GM10248 (cell line): Measurements from ENCODE around the gene NR4A1.

Experiments
- CTCF ChIA-PET: fragments of 300-600 bp; sonication (Branson Sonifier 250); formaldehyde crosslinking; extraction: SDS; loops from one replicate; lab custom pipeline; 2021; ENCODE audit warnings: antibody characterized with exemption; lab: Yijun Ruan, JAX
- POLR2A ChIA-PET: fragments of 350-650 bp; sonication (Branson Sonifier 250); formaldehyde crosslinking; extraction: SDS; loops from one replicate; lab custom pipeline; 2020; ENCODE audit warnings: antibody characterized with exemption; lab: Yijun Ruan, JAX
- DNase-seq: peaks from one replicate; pipeline ENCODE4 v3.0.0; 2012; ENCODE audit errors: extremely low spot score
- TF ChIP-seq, protein P1 (sequence below): IDR thresholded peaks from 2 replicates; pipeline ENCODE4 v1.5.1; 2012; ENCODE audit warnings: mild to moderate bottlenecking, low read depth; ENCODE audit errors: extremely low read depth, missing control alignments, control extremely low read depth

Gene NR4A1

DNA sequence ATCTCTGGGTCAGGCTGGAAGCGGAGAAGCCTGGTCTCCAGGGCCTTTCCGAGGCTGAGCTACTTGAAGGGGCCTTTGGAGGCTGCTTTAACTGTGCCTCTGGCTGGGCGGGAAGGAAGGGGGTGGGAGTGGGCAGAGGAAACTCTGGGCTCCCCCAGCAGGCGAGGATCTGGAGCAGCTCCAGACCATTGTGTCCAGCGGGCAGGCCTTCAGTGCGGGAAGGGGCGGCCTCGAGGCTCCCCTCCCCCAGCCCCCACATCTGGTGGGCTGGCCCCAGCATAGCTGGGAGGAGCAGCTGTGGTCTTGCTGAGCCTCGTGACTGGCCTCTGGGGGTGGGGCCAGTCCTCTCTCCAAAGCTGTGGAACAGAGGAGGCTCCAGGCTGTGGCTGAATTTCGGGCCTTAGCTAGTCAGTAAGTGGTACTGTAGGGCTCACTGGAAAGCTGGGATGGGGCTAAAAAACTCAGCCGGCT is 41.1 kb upstream of the NR4A1 start:
- no peak for DNase-seq
- TF ChIP-seq, protein P1, sequence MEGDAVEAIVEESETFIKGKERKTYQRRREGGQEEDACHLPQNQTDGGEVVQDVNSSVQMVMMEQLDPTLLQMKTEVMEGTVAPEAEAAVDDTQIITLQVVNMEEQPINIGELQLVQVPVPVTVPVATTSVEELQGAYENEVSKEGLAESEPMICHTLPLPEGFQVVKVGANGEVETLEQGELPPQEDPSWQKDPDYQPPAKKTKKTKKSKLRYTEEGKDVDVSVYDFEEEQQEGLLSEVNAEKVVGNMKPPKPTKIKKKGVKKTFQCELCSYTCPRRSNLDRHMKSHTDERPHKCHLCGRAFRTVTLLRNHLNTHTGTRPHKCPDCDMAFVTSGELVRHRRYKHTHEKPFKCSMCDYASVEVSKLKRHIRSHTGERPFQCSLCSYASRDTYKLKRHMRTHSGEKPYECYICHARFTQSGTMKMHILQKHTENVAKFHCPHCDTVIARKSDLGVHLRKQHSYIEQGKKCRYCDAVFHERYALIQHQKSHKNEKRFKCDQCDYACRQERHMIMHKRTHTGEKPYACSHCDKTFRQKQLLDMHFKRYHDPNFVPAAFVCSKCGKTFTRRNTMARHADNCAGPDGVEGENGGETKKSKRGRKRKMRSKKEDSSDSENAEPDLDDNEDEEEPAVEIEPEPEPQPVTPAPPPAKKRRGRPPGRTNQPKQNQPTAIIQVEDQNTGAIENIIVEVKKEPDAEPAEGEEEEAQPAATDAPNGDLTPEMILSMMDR = no peak
- CTCF ChIA-PET = interaction anchor here (0.7 to 32.6 kb wide), 5 partner anchors 12 to 106 kb away, joined by 3 to 870 read pairs (median 4); no protein-coding TSS in a partner anchor
- POLR2A ChIA-PET = interaction anchor here (0.6 kb wide), 1 partner anchor 13 kb away, joined by 5 read pairs; no protein-coding TSS in a partner anchor

DNA sequence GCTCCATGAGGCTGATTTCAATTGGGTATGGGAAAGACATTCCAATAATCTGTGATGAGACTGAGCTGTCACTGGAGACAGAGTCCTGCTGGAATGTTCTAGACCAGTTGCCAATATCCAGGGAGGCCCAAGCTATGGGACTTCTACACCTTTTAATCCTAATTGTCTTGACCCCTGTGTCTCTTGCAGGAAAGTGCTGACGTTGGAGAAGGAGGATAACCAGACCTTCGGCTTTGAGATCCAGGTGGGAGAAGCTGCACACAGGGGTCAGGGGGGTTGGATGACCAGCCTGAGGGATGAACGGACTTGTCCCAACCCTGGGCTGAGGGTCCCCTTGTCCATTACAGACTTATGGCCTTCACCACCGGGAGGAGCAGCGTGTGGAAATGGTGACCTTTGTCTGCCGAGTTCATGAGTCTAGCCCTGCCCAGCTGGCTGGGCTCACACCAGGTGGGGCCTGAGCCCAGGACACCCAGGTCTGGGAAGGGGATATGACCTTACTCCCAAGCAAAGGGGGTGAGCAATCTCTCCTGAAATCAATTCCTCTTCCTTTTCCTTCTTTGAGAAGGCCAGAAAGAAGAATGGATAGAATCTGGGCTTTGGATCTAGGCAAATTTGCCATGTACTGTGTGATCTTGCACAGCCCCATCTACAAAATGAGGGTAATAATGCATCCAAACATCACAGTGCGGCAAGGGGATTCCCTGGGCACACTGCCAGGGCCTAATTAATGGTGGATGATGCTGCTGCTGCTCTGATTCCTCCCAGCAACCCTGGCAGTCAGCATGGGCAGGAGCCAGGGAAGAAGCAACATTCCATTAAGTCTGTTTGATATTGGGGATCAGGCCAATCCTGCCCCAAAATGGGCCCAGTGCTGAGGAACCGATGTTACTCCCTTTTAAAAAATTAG is 40.3 kb upstream of the NR4A1 start:
- ChIA-PET POLR2A (no interaction called here), CTCF (interaction anchor here (0.9 to 32.6 kb wide), 5 partner anchors 8 to 107 kb away, joined by 3 to 870 read pairs (median 8); partner anchors contain the start of gene TAMALIN)
- TF ChIP-seq, protein P1 = no peak
- no peak for DNase-seq

DNA sequence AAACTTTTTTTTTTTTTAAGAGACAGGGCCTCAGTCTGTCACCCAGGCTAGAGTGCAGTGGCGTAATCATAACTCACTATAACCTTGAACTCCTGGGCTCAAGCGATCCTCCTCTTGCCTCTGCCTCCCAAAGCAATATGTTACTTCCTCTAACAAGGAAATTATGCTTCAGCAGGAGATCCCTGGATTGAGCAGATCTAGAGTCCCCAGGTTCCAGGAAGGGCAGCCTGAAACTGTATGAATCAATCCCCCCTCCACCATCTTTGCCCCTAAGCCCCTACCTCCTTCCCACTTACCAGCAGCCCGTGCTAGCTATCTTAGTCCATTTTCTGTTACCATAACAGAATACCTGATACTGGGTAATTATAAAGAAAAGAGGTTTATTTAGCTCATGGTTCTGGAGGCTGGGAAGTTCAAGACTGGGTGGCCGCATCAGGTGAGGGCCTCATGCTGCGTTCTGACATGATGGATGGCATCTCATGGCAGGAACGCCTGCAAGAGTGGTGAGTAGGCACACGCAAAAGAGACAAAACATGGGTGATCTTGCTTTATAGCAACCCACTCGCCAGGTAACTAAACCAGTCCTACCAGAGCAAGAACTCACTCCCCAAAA is 39.5 kb upstream of the NR4A1 start:
- ChIA-PET CTCF (interaction anchor here (0.6 to 32.6 kb wide), 5 partner anchors 9 to 106 kb away, joined by 3 to 870 read pairs (median 3); partner anchors contain the start of gene TAMALIN), POLR2A (no interaction called here)
- TF ChIP-seq, protein P1 = no peak
- no peak for DNase-seq

DNA sequence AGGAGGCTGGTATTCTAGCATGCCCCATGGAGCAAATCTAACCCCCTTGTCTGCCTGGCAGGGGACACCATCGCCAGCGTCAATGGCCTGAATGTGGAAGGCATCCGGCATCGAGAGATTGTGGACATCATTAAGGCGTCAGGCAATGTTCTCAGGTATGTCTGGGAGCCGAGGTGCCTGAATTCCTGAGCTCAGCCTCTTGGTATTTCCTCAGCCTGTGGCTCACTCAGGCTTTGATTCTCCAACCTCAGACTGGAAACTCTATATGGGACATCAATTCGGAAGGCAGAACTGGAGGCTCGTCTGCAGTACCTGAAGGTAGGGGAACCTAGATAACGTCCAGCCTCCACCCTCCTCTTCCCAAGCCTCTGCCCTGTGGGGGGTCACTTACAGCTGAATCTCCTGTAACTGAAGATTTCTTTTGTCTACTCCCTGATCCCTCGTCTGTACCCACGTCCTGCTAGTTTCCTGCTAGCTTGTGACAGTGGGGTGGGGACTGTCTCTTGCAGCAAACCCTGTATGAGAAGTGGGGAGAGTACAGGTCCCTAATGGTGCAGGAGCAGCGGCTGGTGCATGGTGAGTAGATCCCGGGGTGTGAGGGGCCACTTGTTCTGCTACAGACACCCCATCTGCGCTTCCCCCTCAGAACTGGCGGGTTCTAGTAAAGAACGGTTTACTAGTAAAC is 37.5 kb upstream of the NR4A1 start:
- POLR2A ChIA-PET = no interaction called here
- CTCF ChIA-PET = interaction anchor here (0.6 to 32.6 kb wide), 4 partner anchors 9 to 265 kb away, joined by 3 to 870 read pairs (median 437); partner anchors contain the start of gene TAMALIN
- no peak for DNase-seq
- TF ChIP-seq, protein P1 = no peak

DNA sequence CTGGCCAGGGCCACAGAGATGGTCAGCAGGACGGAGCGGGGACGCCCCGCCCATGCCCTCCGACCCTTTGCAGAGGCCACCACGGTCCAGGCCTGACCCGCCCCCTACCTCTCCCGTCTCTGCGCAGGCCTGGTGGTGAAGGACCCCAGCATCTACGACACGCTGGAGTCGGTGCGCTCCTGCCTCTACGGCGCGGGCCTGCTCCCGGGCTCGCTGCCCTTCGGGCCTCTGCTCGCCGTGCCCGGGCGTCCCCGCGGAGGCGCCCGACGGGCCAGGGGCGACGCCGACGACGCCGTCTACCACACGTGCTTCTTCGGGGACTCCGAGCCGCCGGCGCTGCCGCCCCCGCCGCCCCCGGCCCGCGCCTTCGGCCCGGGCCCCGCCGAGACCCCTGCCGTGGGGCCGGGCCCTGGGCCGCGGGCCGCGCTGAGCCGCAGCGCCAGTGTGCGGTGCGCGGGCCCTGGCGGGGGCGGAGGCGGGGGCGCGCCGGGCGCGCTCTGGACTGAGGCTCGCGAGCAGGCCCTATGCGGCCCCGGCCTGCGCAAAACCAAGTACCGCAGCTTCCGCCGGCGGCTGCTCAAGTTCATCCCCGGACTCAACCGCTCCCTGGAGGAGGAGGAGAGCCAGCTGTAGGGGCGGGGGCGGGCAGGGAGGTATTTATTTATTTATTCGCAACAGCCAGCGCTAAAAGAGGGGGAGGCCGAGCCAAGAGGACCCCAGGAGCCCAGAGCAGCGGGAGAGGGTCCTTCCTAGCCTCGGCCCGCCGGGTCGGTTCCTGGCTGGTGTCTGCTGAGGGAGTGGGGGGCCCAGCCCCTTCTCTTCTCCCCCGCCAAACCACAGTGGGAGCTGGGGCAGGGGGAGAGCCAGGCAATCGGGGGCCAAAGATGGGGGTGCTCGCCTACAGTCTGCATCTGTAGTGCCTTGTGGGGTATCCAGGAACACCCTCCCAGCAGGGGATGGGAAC is 36.4 kb upstream of the NR4A1 start:
- CTCF ChIA-PET = interaction anchor here (1.3 to 32.6 kb wide), 3 partner anchors 8 to 68 kb away, joined by 4 to 870 read pairs (median 870); partner anchors contain the start of gene TAMALIN
- DNase-seq = no peak
- POLR2A ChIA-PET = no interaction called here
- TF ChIP-seq, protein P1 = no peak
